ENCODE data around the gene EPN2. TPM values are rescaled to one million over a fixed set of nuclear protein-coding genes. Genes with fewer than 3 reads are reported as not detected.
A peak's percentile ranks its signal among the peaks of the same experiment; 100 is the strongest.

The EPN2 gene
- total RNA-seq, 4 donors from 2014 or later = 25.6 to 145 (median 84.1) TPM

DNA sequence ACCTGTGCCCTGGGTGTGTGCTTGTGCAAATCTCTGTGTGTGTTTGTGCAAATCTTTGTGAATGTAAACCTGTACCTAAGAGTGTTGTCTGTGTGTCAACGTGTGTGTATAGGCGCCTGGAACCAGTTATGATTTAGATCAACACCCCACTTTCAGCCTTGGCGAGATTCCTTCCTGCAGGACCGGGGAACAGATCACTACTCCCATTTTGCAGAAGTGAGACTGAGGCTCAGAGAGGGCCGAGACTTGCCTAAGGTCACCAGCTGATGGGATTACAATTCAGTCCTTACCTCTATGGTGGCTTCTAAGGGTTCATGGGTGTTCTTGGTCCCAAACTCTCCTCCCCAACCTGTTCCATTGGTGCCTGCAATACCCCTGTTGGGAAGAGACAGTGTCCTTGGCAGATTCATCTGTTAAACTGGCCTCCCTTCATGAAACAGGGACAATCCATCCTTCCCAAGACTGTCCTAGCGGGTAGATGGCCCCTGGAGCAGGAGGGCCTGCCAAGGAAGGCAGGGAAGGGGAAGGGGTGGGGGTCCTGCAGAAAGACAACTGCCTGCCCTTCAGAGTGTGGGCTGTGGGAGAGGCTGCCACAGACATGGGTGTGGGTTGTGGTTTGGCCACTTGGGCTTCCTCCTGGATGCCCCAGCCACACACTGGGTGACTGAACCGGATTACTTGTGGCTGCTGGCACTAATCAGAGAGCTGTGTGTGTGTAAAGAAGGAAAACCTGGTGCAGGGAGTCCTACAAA lies 134.3 kb downstream of the EPN2 start:
- Histone ChIP-seq H3K36me3 (no peaks in the 10 kb centered on the region), H3K27me3 (no peaks in the 10 kb centered on the region), H3K4me3 (no peak overlapping the region), H3K4me1 (no peaks in the 10 kb centered on the region), H3K27ac (no peak overlapping the region), H3K9me3 (no peaks in the 10 kb centered on the region)
- intact Hi-C loops (cut with DNase I; ENCODE audit: low total_unique reads) = loop anchor here (10.0 kb wide), 2 partner anchors 73 to 143 kb away; no protein-coding TSS in a partner anchor
- peak; percentile 9 to 12 for DNase-seq
- TF ChIP-seq POLR2A (IDR thresholded peaks at IDR 0.05) = no peak
- TF ChIP-seq, protein P1, sequence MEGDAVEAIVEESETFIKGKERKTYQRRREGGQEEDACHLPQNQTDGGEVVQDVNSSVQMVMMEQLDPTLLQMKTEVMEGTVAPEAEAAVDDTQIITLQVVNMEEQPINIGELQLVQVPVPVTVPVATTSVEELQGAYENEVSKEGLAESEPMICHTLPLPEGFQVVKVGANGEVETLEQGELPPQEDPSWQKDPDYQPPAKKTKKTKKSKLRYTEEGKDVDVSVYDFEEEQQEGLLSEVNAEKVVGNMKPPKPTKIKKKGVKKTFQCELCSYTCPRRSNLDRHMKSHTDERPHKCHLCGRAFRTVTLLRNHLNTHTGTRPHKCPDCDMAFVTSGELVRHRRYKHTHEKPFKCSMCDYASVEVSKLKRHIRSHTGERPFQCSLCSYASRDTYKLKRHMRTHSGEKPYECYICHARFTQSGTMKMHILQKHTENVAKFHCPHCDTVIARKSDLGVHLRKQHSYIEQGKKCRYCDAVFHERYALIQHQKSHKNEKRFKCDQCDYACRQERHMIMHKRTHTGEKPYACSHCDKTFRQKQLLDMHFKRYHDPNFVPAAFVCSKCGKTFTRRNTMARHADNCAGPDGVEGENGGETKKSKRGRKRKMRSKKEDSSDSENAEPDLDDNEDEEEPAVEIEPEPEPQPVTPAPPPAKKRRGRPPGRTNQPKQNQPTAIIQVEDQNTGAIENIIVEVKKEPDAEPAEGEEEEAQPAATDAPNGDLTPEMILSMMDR (IDR thresholded peaks at IDR 0.05) = no peak

DNA sequence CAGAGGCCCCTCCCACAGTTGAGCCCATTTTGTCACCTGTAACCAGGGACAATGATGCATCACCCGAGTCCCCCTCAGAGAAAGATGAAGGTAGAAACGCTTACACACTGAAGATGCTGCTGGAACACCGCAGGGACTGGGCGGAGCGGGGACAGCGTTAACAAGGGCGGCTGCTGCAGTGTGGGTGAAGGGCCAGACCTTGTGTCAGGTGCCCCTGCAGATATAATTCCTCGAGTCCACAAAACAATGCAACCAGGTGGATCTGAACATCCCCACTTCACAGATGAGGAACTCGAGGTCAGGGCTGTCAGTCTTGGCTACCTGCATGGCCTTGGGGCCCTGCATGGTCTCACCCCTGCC lies 134.8 kb downstream of the EPN2 start:
- H3K9me3 ChIP-seq = no peaks in the 10 kb centered on the region
- H3K27me3 ChIP-seq = no peaks in the 10 kb centered on the region
- H3K4me1 ChIP-seq = peaks cover 0 to 2% of the 10 kb centered on the region in 2 donors
- TF ChIP-seq, protein P1 (IDR thresholded peaks at IDR 0.05) = no peak
- no peak for TF ChIP-seq POLR2A (IDR thresholded peaks at IDR 0.05)
- H3K4me3 ChIP-seq = no peak overlapping the region
- intact Hi-C loops (cut with DNase I; ENCODE audit: low total_unique reads) = loop anchor here (10.0 kb wide), 2 partner anchors 73 to 143 kb away; no protein-coding TSS in a partner anchor
- DNase-seq = peak; percentile 11 to 13
- no peak overlapping the region for H3K27ac ChIP-seq
- no peaks in the 10 kb centered on the region for H3K36me3 ChIP-seq

DNA sequence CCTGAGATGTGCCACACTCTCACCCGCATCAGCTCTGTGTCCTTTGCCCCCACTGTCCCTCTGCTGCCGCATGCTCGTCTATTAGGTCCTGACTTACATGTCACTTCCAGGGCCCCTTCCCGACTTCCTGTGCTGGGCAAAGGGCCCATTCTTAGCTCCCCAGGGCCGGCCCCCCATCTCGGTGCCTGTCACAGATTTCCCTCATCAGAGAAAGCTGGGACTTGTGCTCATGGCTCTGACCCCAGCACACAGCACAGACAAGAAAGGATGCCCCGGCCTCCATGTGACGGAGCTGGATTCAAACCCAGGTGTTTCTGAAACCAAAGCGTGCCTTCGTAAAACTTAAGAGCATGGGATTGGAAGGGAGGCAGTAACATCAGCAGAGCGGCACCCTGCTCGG lies 135.3 kb downstream of the EPN2 start:
- intact Hi-C loops (cut with DNase I; ENCODE audit: low total_unique reads) = loop anchor here (10.0 kb wide), 2 partner anchors 72 to 142 kb away; no protein-coding TSS in a partner anchor
- no peaks in the 10 kb centered on the region for H3K36me3 ChIP-seq
- no peak for DNase-seq
- H3K27ac ChIP-seq = no peak overlapping the region
- H3K4me1 ChIP-seq = peaks cover 0 to 5% of the 10 kb centered on the region in 2 donors
- no peaks in the 10 kb centered on the region for H3K9me3 ChIP-seq
- H3K4me3 ChIP-seq = no peak overlapping the region
- TF ChIP-seq POLR2A (IDR thresholded peaks at IDR 0.05) = no peak
- TF ChIP-seq, protein P1 (IDR thresholded peaks at IDR 0.05) = no peak
- H3K27me3 ChIP-seq = no peaks in the 10 kb centered on the region

DNA sequence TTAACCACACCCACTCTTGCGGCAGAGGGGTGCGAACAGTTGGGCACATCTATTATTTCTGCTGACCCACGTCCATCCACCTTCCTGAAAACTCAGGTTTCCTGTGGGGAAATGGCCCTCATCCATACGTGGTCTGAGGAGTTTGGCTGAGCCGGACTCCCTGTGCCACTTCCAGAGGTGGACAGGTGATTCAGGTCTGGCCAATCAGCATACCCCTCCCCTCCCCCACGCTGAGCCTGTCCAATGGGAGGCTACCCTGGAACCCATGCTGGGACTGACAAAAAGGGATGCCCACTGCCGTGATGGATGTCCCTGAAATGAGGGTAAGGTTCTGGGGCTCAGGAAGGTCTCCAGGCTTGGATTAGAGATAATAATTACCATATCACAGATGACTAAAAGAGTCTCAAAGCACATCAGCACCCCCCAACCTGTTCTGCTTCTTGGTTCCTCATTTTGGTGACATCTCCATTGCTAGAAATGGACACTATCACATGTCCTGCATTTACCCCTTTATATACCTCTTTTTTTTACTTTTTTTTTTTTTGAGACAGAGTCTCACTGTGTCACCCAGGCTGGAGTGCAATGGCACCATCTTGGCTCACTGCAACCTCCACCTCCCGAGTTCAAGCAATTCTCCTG lies 135.8 kb downstream of the EPN2 start:
- Histone ChIP-seq H3K9me3 (no peaks in the 10 kb centered on the region), H3K27me3 (no peaks in the 10 kb centered on the region), H3K36me3 (no peaks in the 10 kb centered on the region), H3K27ac (no peak overlapping the region), H3K4me1 (peaks cover 0 to 5% of the 10 kb centered on the region in 2 donors), H3K4me3 (no peak overlapping the region)
- no peak for TF ChIP-seq POLR2A (IDR thresholded peaks at IDR 0.05)
- TF ChIP-seq, protein P1 (IDR thresholded peaks at IDR 0.05) = no peak
- intact Hi-C loops (cut with DNase I; ENCODE audit: low total_unique reads) = loop anchor here (10.0 kb wide), 2 partner anchors 72 to 142 kb away; no protein-coding TSS in a partner anchor
- DNase-seq = peak; percentile 12 to 15

DNA sequence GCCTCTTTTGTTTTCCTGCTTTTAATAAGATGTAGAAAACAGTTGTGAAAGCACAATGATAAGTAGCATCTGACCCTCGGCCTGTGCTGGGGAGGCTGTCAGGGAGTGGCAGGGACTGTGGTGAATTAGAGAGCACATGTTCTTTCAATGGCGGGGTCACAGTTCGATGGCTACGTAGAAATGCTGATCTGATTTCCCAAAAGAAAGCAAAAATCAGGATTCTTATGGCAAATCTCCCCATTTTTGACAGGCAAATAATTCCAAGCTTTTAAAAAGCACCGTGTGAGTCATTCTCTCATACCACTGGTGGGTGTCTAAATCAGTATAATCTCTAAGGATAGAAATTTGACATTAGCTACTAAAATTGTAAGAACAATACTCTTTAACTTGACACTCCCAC lies 137.0 kb downstream of the EPN2 start:
- Histone ChIP-seq H3K4me3 (no peak overlapping the region), H3K36me3 (no peaks in the 10 kb centered on the region), H3K27ac (no peak overlapping the region), H3K9me3 (no peaks in the 10 kb centered on the region), H3K27me3 (no peaks in the 10 kb centered on the region), H3K4me1 (peaks cover 0 to 5% of the 10 kb centered on the region in 2 donors)
- TF ChIP-seq, protein P1 (IDR thresholded peaks at IDR 0.05) = no peak
- no peak for TF ChIP-seq POLR2A (IDR thresholded peaks at IDR 0.05)
- intact Hi-C loops (cut with DNase I; ENCODE audit: low total_unique reads) = loop anchor here (10.0 kb wide), 2 partner anchors 71 to 141 kb away; no protein-coding TSS in a partner anchor
- DNase-seq = no peak

Measured in uterus (tissue), 4 donors.